BLaER1 treated with 17β-estradiol and CSF1 and Interleukin-3, amounts not matched to agents 10 nM and 100 nM (cell line): Measurements from ENCODE around the gene PROM2.

ENCODE experiments used
- H3K27ac ChIP-seq, 11 experiments: shearing (Covaris generic); formaldehyde crosslinking; 2 replicates each; pipeline ENCODE4 v1.8.1; 2022
- H3K27me3 ChIP-seq, 11 experiments: shearing (Covaris generic); formaldehyde crosslinking; 2 replicates each; pipeline ENCODE4 v1.8.1; 2022
- H3K36me3 ChIP-seq, 11 experiments: shearing (Covaris generic); formaldehyde crosslinking; 2 replicates each; pipeline ENCODE4 v1.8.1; 2022
- H3K4me1 ChIP-seq, 10 experiments: shearing (Covaris generic); formaldehyde crosslinking; 2 replicates each; pipeline ENCODE4 v1.8.1; 2022
- H3K4me2 ChIP-seq, 11 experiments: shearing (Covaris generic); formaldehyde crosslinking; 2 replicates each; pipeline ENCODE4 v1.8.1; 2022
- H3K4me3 ChIP-seq, 10 experiments: shearing (Covaris generic); formaldehyde crosslinking; 2 replicates each; pipeline ENCODE4 v1.8.1; 2022
- H3K9ac ChIP-seq, 11 experiments: shearing (Covaris generic); formaldehyde crosslinking; 2 replicates each; pipeline ENCODE4 v1.8.1; 2022
- H3K9me3 ChIP-seq, 11 experiments: shearing (Covaris generic); formaldehyde crosslinking; replicated peaks in 1 of 11; 2 replicates each; pipeline ENCODE4 v1.8.1; 2022
- H4K20me1 ChIP-seq, 11 experiments: shearing (Covaris generic); formaldehyde crosslinking; 2 replicates each; pipeline ENCODE4 v1.8.1; 2022
- Cebpa-rat ChIP-seq, 11 experiments: shearing (Covaris generic); IDR thresholded peaks; 2 replicates each; pipeline ENCODE4 v1.8.1; 2022

Gene PROM2

GRCh38 chr2:95331606-95332005, 57.4 kb downstream of the PROM2 start:
- Histone ChIP-seq H3K9ac (no peak overlapping the region), H3K36me3 (no peaks in the 10 kb centered on the region), H3K4me2 (no peak overlapping the region), H3K9me3 (peaks cover 0 to 4% (median 0%) of the 10 kb centered on the region in 11 experiments; a peak in 1 of 22 replicates), H3K27me3 (no peaks in the 10 kb centered on the region), H3K4me3 (no peak overlapping the region), H3K27ac (no peak overlapping the region), H3K4me1 (peaks cover 0 to 12% (median 9%) of the 10 kb centered on the region in 10 experiments; a peak in 10 of 20 replicates), H4K20me1 (no peaks in the 10 kb centered on the region; a peak in 1 of 22 replicates)
- TF ChIP-seq Cebpa-rat (IDR thresholded peaks at IDR 0.05) = no peak

- no peak overlapping the region for H3K9ac ChIP-seq
- H3K9me3 ChIP-seq = peaks cover 0 to 4% (median 0%) of the 10 kb centered on the region in 11 experiments; a peak in 1 of 22 replicates
- no peak for TF ChIP-seq Cebpa-rat (IDR thresholded peaks at IDR 0.05)
- H4K20me1 ChIP-seq = no peaks in the 10 kb centered on the region; a peak in 1 of 22 replicates
- H3K4me2 ChIP-seq = no peak overlapping the region
- no peaks in the 10 kb centered on the region for H3K27me3 ChIP-seq
- H3K36me3 ChIP-seq = no peaks in the 10 kb centered on the region
- no peak overlapping the region for H3K27ac ChIP-seq
- peaks cover 0 to 12% (median 9%) of the 10 kb centered on the region in 10 experiments; a peak in 10 of 20 replicates for H3K4me1 ChIP-seq
- no peak overlapping the region for H3K4me3 ChIP-seq
Measured at GRCh38 chr2:95332036-95332435, 57.8 kb downstream of the PROM2 start.

- Histone ChIP-seq H3K9me3 (peaks cover 0 to 4% (median 0%) of the 10 kb centered on the region in 11 experiments; a peak in 1 of 22 replicates), H4K20me1 (no peaks in the 10 kb centered on the region; a peak in 1 of 22 replicates), H3K4me1 (peaks cover 0 to 12% (median 9%) of the 10 kb centered on the region in 10 experiments; a peak in 10 of 20 replicates), H3K27me3 (no peaks in the 10 kb centered on the region), H3K4me3 (no peak overlapping the region), H3K27ac (no peak overlapping the region), H3K9ac (no peak overlapping the region), H3K4me2 (no peak overlapping the region), H3K36me3 (no peaks in the 10 kb centered on the region)
- no peak for TF ChIP-seq Cebpa-rat (IDR thresholded peaks at IDR 0.05)
Measured at GRCh38 chr2:95333056-95333455, 58.8 kb downstream of the PROM2 start.

- Histone ChIP-seq H3K9ac (no peak overlapping the region), H3K36me3 (no peaks in the 10 kb centered on the region), H3K4me3 (no peak overlapping the region), H3K4me1 (peaks cover 0 to 12% (median 9%) of the 10 kb centered on the region in 10 experiments; a peak in 10 of 20 replicates), H4K20me1 (no peaks in the 10 kb centered on the region; a peak in 1 of 22 replicates), H3K27me3 (no peaks in the 10 kb centered on the region), H3K4me2 (peak overlapping the region in 7 of 11 experiments; percentile 8 to 39 (median 35); a peak in 12 of 22 replicates), H3K27ac (no peak overlapping the region), H3K9me3 (peaks cover 0 to 4% (median 0%) of the 10 kb centered on the region in 11 experiments; a peak in 1 of 22 replicates)
- no peak for TF ChIP-seq Cebpa-rat (IDR thresholded peaks at IDR 0.05)
Measured at GRCh38 chr2:95333888-95334338, 59.7 kb downstream of the PROM2 start.

GRCh38 chr2:95334916-95335641, 60.8 kb downstream of the PROM2 start:
- Histone ChIP-seq H3K9ac (no peak overlapping the region), H3K27ac (no peak overlapping the region), H3K27me3 (no peaks in the 10 kb centered on the region)

GRCh38 chr2:95336406-95336805, 62.2 kb downstream of the PROM2 start:
- no peak for TF ChIP-seq Cebpa-rat (IDR thresholded peaks at IDR 0.05)
- Histone ChIP-seq H3K9me3 (peaks cover 0 to 4% (median 0%) of the 10 kb centered on the region in 11 experiments; a peak in 1 of 22 replicates), H3K27me3 (no peaks in the 10 kb centered on the region), H3K4me2 (no peak overlapping the region), H3K9ac (no peak overlapping the region), H4K20me1 (no peaks in the 10 kb centered on the region), H3K4me1 (peaks cover 0 to 12% (median 9%) of the 10 kb centered on the region in 10 experiments; a peak in 10 of 20 replicates), H3K4me3 (no peak overlapping the region), H3K27ac (no peak overlapping the region), H3K36me3 (no peaks in the 10 kb centered on the region)

More at GRCh38 chr2:95334916-95335641, 60.8 kb downstream of the PROM2 start:
- H3K4me2 ChIP-seq = no peak overlapping the region
- TF ChIP-seq Cebpa-rat (IDR thresholded peaks at IDR 0.05) = no peak
- no peaks in the 10 kb centered on the region for H4K20me1 ChIP-seq
- peaks cover 0 to 12% (median 9%) of the 10 kb centered on the region in 10 experiments; a peak in 10 of 20 replicates for H3K4me1 ChIP-seq
- no peak overlapping the region for H3K4me3 ChIP-seq
- H3K36me3 ChIP-seq = no peaks in the 10 kb centered on the region
- peaks cover 0 to 4% (median 0%) of the 10 kb centered on the region in 11 experiments; a peak in 1 of 22 replicates for H3K9me3 ChIP-seq

GRCh38 chr2:95337829-95338228, 63.6 kb downstream of the PROM2 start:
- no peak for TF ChIP-seq Cebpa-rat (IDR thresholded peaks at IDR 0.05)
- H4K20me1 ChIP-seq = no peaks in the 10 kb centered on the region
- peaks cover 0 to 2% (median 0%) of the 10 kb centered on the region in 11 experiments; a peak in 2 of 22 replicates for H3K27me3 ChIP-seq

More at GRCh38 chr2:95337829-95338228, 63.6 kb downstream of the PROM2 start:
- Histone ChIP-seq H3K4me1 (peaks cover 0 to 12% (median 9%) of the 10 kb centered on the region in 10 experiments; a peak in 10 of 20 replicates), H3K9ac (no peak overlapping the region), H3K36me3 (no peaks in the 10 kb centered on the region), H3K9me3 (peaks cover 0 to 4% (median 0%) of the 10 kb centered on the region in 11 experiments; a peak in 1 of 22 replicates), H3K4me3 (no peak overlapping the region), H3K4me2 (no peak overlapping the region), H3K27ac (no peak overlapping the region)
